GM12891 (cell line): ENCODE measurements around the gene COL4A6.

ENCODE experiments used
- DNase-seq: peaks from one replicate; pipeline ENCODE4 v3.0.0; 2011; ENCODE audit warnings: low spot score; ENCODE audit not compliant: insufficient read length
- FAIRE-seq: peaks from 2 replicates; lab custom pipeline; 2011; peaks lifted over from hg19 to GRCh38; lab: Jason Lieb, UNC
- PAX5 ChIP-seq: IDR thresholded peaks from 2 replicates; pipeline ENCODE4 v1.6.1; 2011; ENCODE audit warnings: low read length, moderate library complexity, mild to moderate bottlenecking; ENCODE audit not compliant: insufficient read depth, severe bottlenecking
- POLR2A ChIP-seq: IDR thresholded peaks from 2 replicates; pipeline ENCODE4 v1.6.1; 2011; ENCODE audit warnings: low read depth, low read length, control low read depth
- POLR2AphosphoS5 ChIP-seq: IDR thresholded peaks from 2 replicates; pipeline ENCODE4 v1.6.1; 2011; ENCODE audit warnings: low read depth, low read length, control low read depth
- POU2F2 ChIP-seq: IDR thresholded peaks from 2 replicates; pipeline ENCODE4 v1.6.1; 2011; ENCODE audit warnings: low read depth, mild to moderate bottlenecking, control low read depth, low read length, moderate library complexity
- SPI1 ChIP-seq: IDR thresholded peaks from 2 replicates; pipeline ENCODE4 v1.6.1; 2011; ENCODE audit warnings: low read depth, low read length, control low read depth
- TAF1 ChIP-seq: IDR thresholded peaks from 2 replicates; pipeline ENCODE4 v1.6.1; 2011; ENCODE audit warnings: low read depth, low read length, control low read depth

Gene COL4A6

GRCh38 chrX:108268434-108269080 lies 169.7 kb downstream of the COL4A6 start:
- no peak for FAIRE-seq
- no peak for DNase-seq
- TF ChIP-seq POLR2A, result no peak
- no peak for TF ChIP-seq SPI1
- no peak for TF ChIP-seq POU2F2
- no peak for TF ChIP-seq POLR2AphosphoS5
- TF ChIP-seq PAX5, result no peak
- TF ChIP-seq TAF1, result no peak

GRCh38 chrX:108267557-108267956 lies 170.7 kb downstream of the COL4A6 start:
- FAIRE-seq, result no peak
- DNase-seq, result no peak
- TF ChIP-seq SPI1 (no peak), POLR2AphosphoS5 (no peak), PAX5 (no peak), POU2F2 (no peak), POLR2A (no peak), TAF1 (no peak)

DNA sequence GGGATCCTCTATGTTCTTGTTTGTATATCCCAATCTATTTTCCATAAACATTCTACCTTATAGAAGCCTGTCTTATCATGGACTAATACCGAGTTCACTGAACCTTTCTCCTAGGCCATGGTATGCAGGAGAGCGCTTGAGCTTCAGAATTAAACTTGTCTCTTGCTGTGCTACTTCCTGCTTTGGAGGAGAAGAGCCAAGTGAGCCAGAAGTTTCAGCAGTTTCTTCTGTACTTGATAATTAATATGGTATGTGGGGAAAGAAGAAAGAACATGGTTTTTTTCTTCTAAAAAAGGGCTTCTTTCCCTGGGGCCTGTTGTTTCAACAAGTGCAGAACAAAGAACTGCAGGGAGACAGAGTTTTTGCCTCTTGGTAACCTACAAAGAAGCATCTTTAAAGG lies 173.8 kb downstream of the COL4A6 start:
- no peak for FAIRE-seq
- TF ChIP-seq SPI1 (no peak), TAF1 (no peak), POLR2AphosphoS5 (no peak)
- DNase-seq, result no peak

DNA sequence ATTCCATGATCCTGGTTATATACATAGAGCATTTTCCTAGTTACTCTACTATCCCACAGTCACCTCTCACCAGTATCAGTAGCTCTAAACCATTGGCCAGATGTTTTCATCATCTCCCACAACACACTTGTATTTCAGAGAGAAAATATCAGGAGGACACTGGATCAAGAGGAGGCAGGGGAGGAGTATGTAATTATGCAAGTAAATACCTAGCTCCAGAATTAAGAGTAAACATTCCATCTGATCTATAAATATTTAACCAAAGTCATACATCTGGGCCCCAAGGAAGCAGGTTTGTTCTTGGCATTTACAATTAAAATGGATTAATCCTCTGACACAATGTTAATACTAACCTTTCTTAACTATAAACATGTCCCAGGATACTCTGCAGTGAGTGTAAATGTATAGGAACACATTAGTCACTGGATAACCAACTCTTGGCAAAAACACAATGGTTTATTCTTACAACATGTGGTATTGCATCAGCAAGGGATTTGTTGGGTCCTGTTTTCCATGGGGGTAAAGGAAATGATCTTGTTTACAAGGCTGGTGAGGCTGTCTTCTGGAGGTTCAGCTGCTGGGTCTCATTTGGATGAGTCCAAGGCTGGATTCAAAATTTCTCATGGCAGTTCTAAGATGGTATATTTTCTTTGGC lies 176.5 kb downstream of the COL4A6 start:
- DNase-seq, result no peak
- TF ChIP-seq SPI1 (no peak), POU2F2 (no peak), TAF1 (no peak), PAX5 (no peak), POLR2AphosphoS5 (no peak), POLR2A (no peak)
- no peak for FAIRE-seq

DNA sequence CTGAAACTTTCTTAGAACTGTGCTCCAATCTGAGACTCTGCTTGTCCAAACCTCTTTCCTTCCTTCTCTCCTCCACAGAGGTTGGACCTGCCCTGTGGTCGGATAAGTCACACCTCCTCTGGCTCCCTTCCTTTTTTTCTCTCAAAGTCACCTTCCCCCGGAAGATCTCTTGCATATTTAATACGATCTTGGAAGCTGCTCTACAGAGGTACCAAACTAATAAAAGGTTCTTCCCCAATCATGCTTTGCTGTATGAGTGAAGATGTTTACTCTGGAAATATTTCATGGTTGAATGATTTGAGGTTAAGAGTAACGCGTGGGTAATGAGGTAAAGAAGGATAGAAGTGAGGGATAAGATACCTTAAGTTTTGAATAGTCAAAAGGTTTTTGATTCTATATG lies 180.7 kb downstream of the COL4A6 start:
- no peak for DNase-seq
- FAIRE-seq, result no peak
- TF ChIP-seq POLR2AphosphoS5, result no peak

GRCh38 chrX:108254636-108255035 lies 183.6 kb downstream of the COL4A6 start:
- no peak for TF ChIP-seq SPI1
- TF ChIP-seq POLR2AphosphoS5, result no peak
- no peak for TF ChIP-seq TAF1
- TF ChIP-seq POLR2A, result no peak
- TF ChIP-seq PAX5, result no peak
- no peak for TF ChIP-seq POU2F2
- DNase-seq, result no peak
- FAIRE-seq, result no peak

- FAIRE-seq, result no peak
- TF ChIP-seq PAX5 (no peak), TAF1 (no peak), POLR2A (no peak), POLR2AphosphoS5 (no peak), SPI1 (no peak)
- DNase-seq, result no peak
Observed at GRCh38 chrX:108250654-108251579, 187.3 kb downstream of the COL4A6 start.

GRCh38 chrX:108246304-108246954 lies 191.8 kb downstream of the COL4A6 start:
- FAIRE-seq, result no peak
- TF ChIP-seq POU2F2 (no peak), POLR2A (no peak), PAX5 (no peak), SPI1 (no peak), POLR2AphosphoS5 (no peak)
- DNase-seq, result no peak

DNA sequence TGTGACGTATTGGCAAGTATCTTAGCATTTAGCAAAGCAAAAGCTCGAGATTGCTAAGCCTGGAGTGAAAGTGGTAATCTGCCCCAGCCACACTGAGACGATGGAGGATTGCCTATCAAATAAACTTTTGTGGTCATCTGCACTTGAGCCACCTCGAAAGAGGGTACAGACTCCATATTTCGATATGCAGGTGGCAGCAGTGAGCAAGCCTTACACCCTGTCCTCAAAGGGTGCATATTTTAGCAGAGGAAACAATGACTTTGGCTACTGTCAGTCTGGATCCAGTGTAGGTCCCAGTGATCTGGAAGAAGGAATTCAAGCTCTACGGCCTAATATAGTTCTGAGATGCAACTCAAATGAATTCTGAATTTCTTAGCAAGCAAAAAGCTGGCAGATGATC lies 192.8 kb downstream of the COL4A6 start:
- DNase-seq (no peak), FAIRE-seq (no peak)
- TF ChIP-seq POU2F2 (no peak), PAX5 (no peak), TAF1 (no peak), POLR2AphosphoS5 (no peak), SPI1 (no peak), POLR2A (no peak)

DNA sequence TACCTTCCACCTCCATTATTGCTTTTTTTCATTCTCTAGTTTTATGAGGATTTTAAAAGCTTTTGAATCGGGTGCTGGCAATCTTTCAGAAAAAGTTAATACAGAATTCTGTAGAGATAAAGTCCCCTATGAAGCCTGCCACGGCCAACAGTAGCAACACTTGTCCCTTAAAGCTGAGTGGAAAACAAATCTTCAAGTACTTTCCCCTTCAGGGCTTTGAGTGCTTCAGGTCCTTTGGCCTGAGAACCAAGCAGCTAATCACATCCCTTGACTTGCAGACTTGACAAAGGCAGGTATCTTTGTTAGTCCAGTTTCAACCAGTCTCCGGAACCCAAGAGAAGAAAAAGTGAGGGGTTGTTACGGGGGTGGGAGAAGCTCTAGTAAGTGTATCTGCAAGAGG lies 202.2 kb downstream of the COL4A6 start:
- FAIRE-seq, result no peak
- no peak for DNase-seq

More for the DNA sequence above, 202.2 kb downstream of the COL4A6 start:
- TF ChIP-seq SPI1 (no peak), POU2F2 (no peak), PAX5 (no peak), POLR2AphosphoS5 (no peak), POLR2A (no peak), TAF1 (no peak)
